SK-N-MC (cell line): ENCODE measurements around the gene CES5A.

ENCODE experiments used
- EZH2 ChIP-seq: fragments of 200-600 bp; sonication (generic); IDR thresholded peaks from one replicate; pipeline ENCODE4 v1.6.1; 2017; ENCODE audit warnings: antibody characterized with exemption
- FOXP2 ChIP-seq: optimal IDR thresholded peaks from 2 replicates; pipeline ENCODE3; 2011; ENCODE audit warnings: mild to moderate bottlenecking, moderate library complexity; ENCODE audit not compliant: insufficient read depth; ENCODE audit errors: extremely low read length, control extremely low read depth
- POLR2AphosphoS5 ChIP-seq: IDR thresholded peaks from 2 replicates; pipeline ENCODE4 v1.6.1; 2012; ENCODE audit warnings: mild to moderate bottlenecking, low read depth, low read length, borderline replicate concordance

DNA sequence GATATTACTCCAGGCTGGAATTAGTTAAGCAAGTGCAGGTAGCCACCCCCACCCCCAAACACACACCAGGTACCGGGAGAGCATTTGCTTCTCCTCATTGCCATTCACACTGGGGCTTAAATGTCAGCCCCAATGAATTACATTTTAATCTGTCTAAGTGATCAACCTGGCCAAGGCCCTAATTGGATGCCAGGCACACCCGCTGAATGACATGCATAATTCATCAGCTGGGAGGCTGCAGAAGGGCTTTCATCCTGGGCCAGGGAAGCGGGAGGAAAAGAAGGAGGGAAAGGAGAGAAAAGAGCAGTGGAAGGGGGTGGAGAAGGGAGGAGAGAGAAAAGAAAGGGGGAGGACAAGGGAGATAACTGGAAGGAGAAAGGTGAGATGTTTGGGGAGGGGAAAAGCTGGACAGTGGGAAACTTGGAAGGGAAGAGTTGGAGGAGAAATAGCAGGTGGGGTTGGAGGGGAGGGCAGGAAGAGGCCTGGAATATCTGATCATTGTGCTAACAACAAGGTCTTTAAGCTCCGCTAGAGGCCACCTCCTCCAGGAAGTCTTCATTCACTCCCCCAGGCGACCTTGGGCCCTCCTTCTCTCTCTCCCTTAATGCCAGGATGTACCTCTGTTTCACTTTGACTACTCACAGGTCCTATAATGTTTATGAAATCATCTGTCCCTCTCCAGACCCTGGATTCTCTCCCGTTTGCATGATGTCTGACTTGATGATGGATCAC, 40.1 kb upstream of the CES5A start:
- no peak for TF ChIP-seq EZH2
- no peak for TF ChIP-seq POLR2AphosphoS5
- TF ChIP-seq FOXP2: no peak
